GM19025 (cell line): ENCODE measurements around the gene FOSL2.

Experiments used
- ATAC-seq: cut with Tn5 transposase; IDR thresholded peaks from one replicate; pipeline ENCODE4 v1.9.1; 2021; ENCODE audit warnings: mild to moderate bottlenecking, low read depth, moderate library complexity; ENCODE audit not compliant: unreplicated experiment

The FOSL2 gene

GRCh38 chr2:28393114-28393836, 617 bp downstream of the FOSL2 start:
- ATAC-seq = no peak

DNA sequence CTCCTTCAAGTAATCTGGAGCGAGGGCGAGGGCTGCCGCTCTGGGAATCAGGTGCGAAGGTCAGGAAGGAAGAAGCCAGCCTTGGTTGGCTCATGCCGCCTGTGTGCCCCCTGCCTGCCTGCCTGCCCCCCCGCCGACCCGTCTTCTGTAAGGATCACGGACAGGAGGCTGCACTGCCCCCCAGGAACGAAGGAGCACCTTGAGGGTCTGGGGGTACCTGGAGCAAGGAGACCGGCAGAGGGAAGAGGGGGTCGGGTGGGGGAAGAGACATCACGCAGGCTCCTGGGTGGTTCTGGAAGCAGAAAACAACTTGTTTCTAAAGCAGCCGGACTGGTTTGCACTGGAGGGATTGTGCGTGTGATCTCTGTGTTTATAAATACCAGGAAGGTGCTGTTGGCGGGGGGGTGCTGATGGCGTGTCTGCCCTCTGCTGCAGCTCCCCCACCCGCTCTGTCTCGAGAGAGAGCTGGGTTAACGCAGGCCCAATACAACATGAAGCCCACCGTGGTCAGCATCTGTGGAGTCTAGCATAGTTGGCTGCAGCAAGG, 1.7 kb downstream of the FOSL2 start:
- ATAC-seq = no peak

- no peak for ATAC-seq
Measured at GRCh38 chr2:28394997-28395333, 2.3 kb downstream of the FOSL2 start.

GRCh38 chr2:28395334-28396061, 2.8 kb downstream of the FOSL2 start:
- no peak for ATAC-seq

GRCh38 chr2:28397043-28397381, 4.4 kb downstream of the FOSL2 start:
- no peak for ATAC-seq

GRCh38 chr2:28398101-28398834, 5.6 kb downstream of the FOSL2 start:
- no peak for ATAC-seq

- no peak for ATAC-seq
Measured at GRCh38 chr2:28399289-28399688, 6.6 kb downstream of the FOSL2 start.

DNA sequence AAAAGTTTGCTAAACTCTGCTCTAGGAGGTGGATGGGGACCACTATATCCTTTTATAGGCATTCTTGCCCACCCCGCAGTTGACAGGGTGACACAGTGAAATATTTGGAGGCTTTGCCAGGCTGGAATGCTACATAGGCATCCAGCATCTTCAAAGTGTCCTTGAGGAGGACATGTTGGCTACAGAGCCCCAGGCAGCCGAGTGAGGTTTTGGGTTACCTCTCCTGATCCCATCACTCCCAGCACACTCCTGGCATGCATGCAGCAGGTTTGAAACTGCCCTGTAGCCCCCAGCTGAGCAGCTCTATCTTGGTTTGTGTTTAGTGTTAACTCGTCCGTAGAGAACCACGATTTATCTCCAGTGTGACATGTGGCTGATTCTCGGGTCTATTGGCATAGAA, 7.3 kb downstream of the FOSL2 start:
- no peak for ATAC-seq

GRCh38 chr2:28400419-28400818, 7.8 kb downstream of the FOSL2 start:
- no peak for ATAC-seq

DNA sequence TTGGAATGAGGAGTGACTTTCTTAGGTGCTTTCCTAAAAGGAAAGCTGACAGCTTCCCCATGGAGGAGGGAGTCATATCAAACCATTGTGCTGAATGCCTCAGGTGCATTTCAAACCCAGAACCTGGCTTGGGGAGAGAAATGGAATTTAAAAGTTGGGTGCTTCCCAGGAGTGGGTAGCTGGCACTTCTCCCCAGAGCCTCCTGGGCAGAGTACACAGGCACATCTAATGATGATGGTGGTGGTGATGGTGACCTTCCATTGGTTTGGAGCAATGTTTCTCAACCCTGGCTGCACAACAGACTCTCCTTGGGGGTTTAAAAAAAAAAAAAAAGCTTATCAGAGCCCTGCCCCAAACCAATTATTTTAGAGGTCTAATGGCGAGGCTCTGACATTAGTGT, 8.3 kb downstream of the FOSL2 start:
- ATAC-seq = no peak

DNA sequence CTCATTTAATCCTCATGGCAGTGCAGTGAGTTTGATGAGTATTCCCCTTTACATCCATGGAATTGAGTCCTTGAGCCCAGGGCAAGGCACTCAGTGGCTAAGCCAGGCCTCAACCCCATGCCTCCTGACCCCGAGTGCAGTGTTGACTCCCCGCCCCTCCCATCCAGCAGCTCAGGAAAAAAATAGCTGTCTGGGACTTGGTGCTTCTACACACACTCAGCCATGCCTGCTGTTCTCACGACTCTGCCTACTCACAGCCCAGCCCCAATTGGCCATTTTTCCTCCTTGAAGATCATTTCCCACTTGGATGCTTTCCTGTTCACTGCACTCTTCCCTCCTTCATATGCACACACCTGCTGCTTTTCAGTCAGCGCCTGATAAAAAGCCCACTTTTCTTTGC, 8.8 kb downstream of the FOSL2 start:
- no peak for ATAC-seq

DNA sequence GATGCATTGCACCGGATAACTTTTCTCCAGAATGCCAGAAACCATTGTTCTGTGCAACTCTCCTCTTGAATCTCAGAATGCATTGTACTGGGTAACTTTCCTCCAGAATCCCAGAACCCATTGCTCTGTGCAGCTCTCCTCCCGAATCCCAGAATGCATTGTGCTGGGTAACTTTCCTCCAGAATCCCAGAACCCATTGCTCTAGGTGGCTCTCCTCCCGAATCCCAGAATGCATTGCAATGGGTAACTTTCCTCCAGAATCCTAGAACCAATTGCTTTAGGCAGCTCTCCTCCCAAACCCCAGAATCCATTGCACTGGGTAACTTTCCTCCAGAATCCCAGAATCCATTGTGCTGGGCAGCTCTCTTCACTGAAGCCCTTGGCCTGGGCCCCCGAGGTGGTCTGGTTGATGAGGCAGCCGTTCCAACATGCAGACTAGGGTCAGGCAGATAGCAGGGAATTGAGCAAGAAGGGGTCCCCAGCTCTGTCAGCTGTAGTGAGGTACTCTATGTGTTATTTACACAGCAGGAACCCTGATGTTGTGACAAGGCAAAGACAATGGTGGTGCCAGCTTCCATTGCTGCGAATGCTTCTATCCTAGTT, 9.4 kb downstream of the FOSL2 start:
- ATAC-seq = no peak

DNA sequence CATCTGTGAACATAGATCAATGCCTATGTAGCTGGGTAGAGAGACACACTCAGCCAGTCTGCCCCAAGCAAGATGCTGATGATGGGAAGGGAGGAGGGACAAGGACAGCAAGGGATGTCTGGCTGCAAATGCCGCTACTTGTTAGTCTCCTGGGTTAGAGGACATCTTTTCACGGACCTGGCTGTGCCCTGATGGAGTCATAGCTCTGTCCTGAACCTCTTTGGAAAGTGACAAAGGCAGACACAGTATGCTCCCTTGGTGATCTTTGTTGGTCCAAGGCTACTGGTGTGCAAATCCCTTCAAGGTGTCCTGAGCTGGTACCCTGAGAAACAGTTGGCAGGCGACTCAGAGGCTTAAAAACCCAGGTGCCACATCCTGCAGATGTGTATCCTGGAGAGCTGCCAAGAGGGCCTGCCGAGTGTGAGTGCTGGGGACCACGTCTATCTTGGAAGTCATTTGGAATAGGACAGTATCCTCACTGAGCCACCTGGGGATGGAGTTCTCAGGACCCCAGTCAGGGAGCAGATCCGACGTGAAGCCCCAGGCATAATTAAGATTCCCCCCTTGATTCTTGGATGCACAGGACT, 10.8 kb downstream of the FOSL2 start:
- no peak for ATAC-seq

- no peak for ATAC-seq
Measured at GRCh38 chr2:28404086-28404485, 11.4 kb downstream of the FOSL2 start.

DNA sequence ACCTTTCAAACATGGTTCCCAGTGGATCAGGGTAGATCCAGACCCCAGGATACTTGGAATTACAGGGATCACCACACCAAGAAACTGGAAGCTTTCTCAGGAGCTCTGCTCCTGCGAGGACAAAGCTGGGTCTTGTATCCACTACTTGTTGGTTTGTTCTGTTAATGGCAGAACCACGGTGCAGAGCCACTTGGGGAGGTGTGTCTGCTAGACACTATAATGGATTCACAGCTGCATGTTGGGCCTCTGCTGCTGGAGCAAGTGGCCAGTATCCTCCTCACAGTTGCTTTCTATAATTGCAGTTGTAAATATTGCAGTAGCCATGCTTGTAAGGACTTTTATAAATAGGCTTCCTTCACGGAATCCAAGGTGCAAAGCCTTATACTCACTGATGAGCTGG, 12.9 kb downstream of the FOSL2 start:
- ATAC-seq = no peak

GRCh38 chr2:28406276-28407096, 13.8 kb downstream of the FOSL2 start:
- ATAC-seq = no peak

DNA sequence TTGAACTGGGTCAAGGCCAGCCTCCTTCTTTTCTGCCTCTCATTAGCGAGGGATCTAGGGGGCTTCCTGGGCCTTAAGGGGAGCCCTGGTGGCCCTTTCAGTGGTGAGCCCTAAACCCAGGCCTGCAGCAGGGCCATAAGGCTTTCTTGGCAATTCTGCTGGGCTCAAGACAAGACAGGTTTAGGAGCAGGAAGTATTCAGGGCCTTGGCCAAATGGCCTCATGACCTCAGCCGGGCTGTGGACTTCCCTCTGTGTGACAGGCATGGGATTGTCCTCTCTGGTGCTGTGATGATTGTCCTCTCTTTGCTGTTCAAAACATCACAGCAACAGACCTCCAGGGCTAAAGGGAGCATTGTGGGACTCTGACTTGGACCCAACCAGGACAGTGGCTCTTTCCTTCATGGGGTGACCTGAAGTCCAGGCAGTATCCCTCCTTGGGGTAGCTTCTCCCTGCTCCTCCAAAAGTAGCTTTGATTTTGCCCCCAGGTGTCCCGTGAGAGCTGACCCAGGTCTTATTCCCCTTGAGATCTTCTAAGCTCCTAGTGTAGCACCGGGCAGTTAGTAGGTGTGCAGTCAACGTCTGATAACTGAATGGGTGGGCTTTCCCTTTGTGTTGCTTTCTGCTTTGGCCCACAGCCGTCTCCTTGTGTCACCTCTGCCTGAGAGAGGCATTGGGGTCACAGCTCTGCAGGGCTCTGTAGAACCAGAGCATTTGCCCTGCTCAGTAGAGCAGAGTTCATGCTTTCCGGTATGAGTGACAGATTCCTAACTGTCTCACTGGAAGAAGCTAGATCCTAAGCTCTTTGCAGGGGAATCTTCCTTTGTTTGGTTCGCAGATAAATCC, 14.7 kb downstream of the FOSL2 start:
- no peak for ATAC-seq

GRCh38 chr2:28407976-28408690, 15.5 kb downstream of the FOSL2 start:
- ATAC-seq = no peak
